DND-41 (cell line): ENCODE results near the gene ELMOD1.

ENCODE experiments used
- EZH2 ChIP-seq: IDR thresholded peaks from 3 replicates; pipeline ENCODE4 v1.6.1; 2012; ENCODE audit warnings: borderline replicate concordance, low read depth, mild to moderate bottlenecking, moderate library complexity, low read length, inconsistent platforms; ENCODE audit not compliant: severe bottlenecking
- TF ChIP-seq, protein P1 (sequence below): IDR thresholded peaks from 2 replicates; pipeline ENCODE4 v1.5.1; 2012; ENCODE audit warnings: borderline replicate concordance, low read length, moderate library complexity, mild to moderate bottlenecking; ENCODE audit not compliant: poor library complexity, severe bottlenecking; ENCODE audit errors: extremely low read depth

DNA sequence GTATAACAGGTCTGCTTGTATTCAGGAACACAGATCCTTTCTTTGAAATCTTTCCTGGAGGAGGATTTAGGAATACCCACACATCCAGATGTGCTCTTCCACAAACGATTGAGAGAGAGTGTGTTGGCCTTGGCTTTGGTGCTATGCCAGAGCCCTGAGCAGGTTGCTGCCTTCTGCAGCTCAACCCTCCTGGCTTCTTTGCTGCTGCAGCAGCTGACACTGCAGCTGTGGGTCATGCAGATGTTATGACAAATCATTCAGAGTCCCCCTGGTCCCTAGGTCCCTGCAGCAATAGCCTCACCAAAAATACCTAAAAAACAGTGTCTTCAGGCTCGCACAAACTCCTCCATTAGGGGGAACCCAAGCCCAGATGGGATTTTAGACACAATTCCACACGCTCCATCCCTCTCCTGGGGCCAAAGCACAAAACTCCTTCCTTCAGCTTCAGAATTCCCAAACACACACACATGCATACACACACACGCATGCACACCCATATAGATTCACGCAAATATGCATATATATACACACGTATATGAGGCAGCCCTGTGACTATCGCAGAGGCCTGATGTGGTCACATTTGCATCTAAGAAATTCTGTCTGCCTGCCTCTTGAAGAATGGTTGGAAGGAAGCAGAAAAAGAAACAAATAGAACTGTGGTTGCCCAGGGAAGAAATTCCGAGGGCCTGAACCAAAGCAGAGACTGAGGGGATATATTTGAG is 85.5 kb downstream of the ELMOD1 start:
- TF ChIP-seq, protein P1, sequence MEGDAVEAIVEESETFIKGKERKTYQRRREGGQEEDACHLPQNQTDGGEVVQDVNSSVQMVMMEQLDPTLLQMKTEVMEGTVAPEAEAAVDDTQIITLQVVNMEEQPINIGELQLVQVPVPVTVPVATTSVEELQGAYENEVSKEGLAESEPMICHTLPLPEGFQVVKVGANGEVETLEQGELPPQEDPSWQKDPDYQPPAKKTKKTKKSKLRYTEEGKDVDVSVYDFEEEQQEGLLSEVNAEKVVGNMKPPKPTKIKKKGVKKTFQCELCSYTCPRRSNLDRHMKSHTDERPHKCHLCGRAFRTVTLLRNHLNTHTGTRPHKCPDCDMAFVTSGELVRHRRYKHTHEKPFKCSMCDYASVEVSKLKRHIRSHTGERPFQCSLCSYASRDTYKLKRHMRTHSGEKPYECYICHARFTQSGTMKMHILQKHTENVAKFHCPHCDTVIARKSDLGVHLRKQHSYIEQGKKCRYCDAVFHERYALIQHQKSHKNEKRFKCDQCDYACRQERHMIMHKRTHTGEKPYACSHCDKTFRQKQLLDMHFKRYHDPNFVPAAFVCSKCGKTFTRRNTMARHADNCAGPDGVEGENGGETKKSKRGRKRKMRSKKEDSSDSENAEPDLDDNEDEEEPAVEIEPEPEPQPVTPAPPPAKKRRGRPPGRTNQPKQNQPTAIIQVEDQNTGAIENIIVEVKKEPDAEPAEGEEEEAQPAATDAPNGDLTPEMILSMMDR, result no peak
- TF ChIP-seq EZH2, result no peak
